Panc1 (cell line): ENCODE results near the gene MTFMT.

ENCODE experiments used
- CTCF ChIP-seq: fragments of 450-650 bp; IDR thresholded peaks from 2 replicates; pipeline ENCODE4 v1.5.1; 2017; ENCODE audit warnings: mild to moderate bottlenecking
- POLR2AphosphoS5 ChIP-seq: IDR thresholded peaks from 2 replicates; pipeline ENCODE4 v1.6.1; 2012; ENCODE audit warnings: mild to moderate bottlenecking, low read depth, low read length, moderate library complexity
- REST ChIP-seq, 2 experiments: IDR thresholded peaks; 2 replicates each; pipeline ENCODE4 v1.6.1; 2011 to 2012; ENCODE audit warnings: low read depth in 2 of 2, control low read depth in 1 of 2, low read length in 1 of 2, mild to moderate bottlenecking in 1 of 2, moderate library complexity in 1 of 2; ENCODE audit not compliant: insufficient read depth in 1 of 2
- SIN3A ChIP-seq: IDR thresholded peaks from 2 replicates; pipeline ENCODE4 v1.6.1; 2012; ENCODE audit warnings: low read depth, mild to moderate bottlenecking, low read length, moderate library complexity, borderline replicate concordance; ENCODE audit not compliant: insufficient read depth

GRCh38 chr15:65054333-65055200 is 25.1 kb upstream of the MTFMT start:
- TF ChIP-seq SIN3A: no peak
- peak; percentile 96 for TF ChIP-seq CTCF
- no peak for TF ChIP-seq REST (IDR thresholded peaks at IDR 0.05; ENCODE audit: insufficient read depth in 1 of 2, low read depth in 2 of 2, low read length in 1 of 2)
- TF ChIP-seq POLR2AphosphoS5: no peak
